Esophagus muscularis mucosa (tissue), 4 donors: ENCODE measurements around the gene EVA1C.

ENCODE experiments used
- EP300 ChIP-seq: sonication (generic); formaldehyde crosslinking; IDR thresholded peaks from one replicate; pipeline ENCODE4 v1.6.1; 2017; ENCODE audit warnings: antibody characterized with exemption
- POLR2AphosphoS5 ChIP-seq, 2 donors: sonication (generic); formaldehyde crosslinking; IDR thresholded peaks; one replicate each; pipeline ENCODE4 v1.6.1; 2017; ENCODE audit warnings: antibody characterized with exemption in 2 of 2
- TF ChIP-seq, protein P1 (sequence below), 3 experiments: fragments of 200-600 bp in 2 of 3; fragments of 450-650 bp in 1 of 3; sonication (generic) in 2 of 3; IDR thresholded peaks; one replicate each; pipeline ENCODE4 v1.5.1; 2017 to 2019; ENCODE audit warnings: antibody characterized with exemption in 3 of 3, mild to moderate bottlenecking in 2 of 3, moderate library complexity in 1 of 3

DNA sequence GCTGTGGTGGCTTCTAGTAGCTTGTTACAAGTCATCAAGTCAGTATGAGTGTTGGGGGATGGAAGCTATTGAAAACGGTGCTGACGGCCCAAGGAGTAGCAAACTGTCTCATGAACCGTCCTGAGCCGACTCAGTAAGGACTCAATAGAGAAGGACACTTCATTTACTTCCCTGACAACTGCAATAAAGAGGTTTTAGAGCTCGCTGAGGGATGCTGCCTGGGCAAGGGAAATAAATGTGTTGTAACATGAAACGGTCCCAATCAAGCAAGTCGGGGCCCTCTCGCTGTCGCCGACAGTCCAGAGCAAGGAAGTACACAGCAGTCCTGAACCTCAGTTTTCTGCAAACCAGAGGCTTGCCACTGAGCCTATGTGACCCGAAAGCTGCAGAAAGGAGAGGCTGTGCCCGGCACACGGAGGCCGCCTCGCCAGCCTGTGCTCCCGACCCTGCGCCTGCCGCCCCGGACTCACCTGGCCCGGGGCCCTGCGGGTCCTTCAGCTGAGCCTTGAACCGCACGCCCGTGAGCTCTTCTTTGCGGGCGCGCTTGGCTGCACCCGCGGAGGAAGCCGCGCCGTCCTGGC is 20.1 kb upstream of the EVA1C start:
- TF ChIP-seq, protein P1, sequence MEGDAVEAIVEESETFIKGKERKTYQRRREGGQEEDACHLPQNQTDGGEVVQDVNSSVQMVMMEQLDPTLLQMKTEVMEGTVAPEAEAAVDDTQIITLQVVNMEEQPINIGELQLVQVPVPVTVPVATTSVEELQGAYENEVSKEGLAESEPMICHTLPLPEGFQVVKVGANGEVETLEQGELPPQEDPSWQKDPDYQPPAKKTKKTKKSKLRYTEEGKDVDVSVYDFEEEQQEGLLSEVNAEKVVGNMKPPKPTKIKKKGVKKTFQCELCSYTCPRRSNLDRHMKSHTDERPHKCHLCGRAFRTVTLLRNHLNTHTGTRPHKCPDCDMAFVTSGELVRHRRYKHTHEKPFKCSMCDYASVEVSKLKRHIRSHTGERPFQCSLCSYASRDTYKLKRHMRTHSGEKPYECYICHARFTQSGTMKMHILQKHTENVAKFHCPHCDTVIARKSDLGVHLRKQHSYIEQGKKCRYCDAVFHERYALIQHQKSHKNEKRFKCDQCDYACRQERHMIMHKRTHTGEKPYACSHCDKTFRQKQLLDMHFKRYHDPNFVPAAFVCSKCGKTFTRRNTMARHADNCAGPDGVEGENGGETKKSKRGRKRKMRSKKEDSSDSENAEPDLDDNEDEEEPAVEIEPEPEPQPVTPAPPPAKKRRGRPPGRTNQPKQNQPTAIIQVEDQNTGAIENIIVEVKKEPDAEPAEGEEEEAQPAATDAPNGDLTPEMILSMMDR (IDR thresholded peaks at IDR 0.05): no peak
- TF ChIP-seq EP300: no peak
- no peak for TF ChIP-seq POLR2AphosphoS5 (IDR thresholded peaks at IDR 0.05)
